PFSK-1 (cell line): ENCODE measurements around the gene PARP3.

ENCODE experiments used
- FOXP2 ChIP-seq: optimal IDR thresholded peaks from 2 replicates; pipeline ENCODE3; 2011; ENCODE audit warnings: borderline replicate concordance, control low read depth, inconsistent platforms; ENCODE audit not compliant: insufficient read depth; ENCODE audit errors: extremely low read length, extremely low read depth
- POLR2AphosphoS5 ChIP-seq: IDR thresholded peaks from 2 replicates; pipeline ENCODE4 v1.6.1; 2012; ENCODE audit warnings: low read depth, mild to moderate bottlenecking, control low read depth, low read length, moderate library complexity
- SIN3A ChIP-seq: IDR thresholded peaks from 2 replicates; pipeline ENCODE4 v1.6.1; 2012; ENCODE audit warnings: mild to moderate bottlenecking, low read length, moderate library complexity, borderline replicate concordance; ENCODE audit not compliant: insufficient read depth
- TAF1 ChIP-seq: IDR thresholded peaks from 2 replicates; pipeline ENCODE4 v1.6.1; 2012; ENCODE audit warnings: low read length, control low read depth, borderline replicate concordance; ENCODE audit not compliant: insufficient read depth
- TF ChIP-seq, protein P1 (sequence below), 2 experiments: IDR thresholded peaks; 2 replicates each; pipeline versions ENCODE4 v1.6.1 to v1.8.0; 2011 to 2012; ENCODE audit warnings: low read depth in 2 of 2, low read length in 2 of 2, control low read depth in 1 of 2, inconsistent platforms in 1 of 2, mild to moderate bottlenecking in 1 of 2, moderate library complexity in 1 of 2; ENCODE audit not compliant: insufficient read depth in 1 of 2

DNA sequence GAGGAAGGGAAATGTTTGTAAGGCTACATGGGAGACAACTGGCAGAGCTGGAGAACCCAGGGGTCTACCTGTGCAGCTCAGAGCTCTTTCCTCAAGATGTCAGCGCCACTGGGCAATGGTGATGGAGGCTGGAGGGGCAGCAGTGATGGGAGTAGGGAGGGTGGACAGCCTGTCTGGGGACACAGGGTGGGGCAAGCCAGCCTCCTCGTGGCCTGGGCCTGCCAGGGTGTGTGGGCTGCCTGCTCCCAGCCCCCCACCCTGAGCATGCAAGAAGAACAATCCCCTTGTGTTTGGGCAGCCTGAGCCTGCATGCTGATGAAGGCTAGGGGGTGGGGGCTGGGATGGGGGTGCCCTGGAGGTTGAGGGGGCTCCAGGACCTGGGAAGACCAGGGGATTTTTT lies 23.9 kb downstream of the PARP3 start:
- TF ChIP-seq POLR2AphosphoS5 (no peak), TAF1 (no peak), FOXP2 (no peak), SIN3A (no peak)
- TF ChIP-seq, protein P1, sequence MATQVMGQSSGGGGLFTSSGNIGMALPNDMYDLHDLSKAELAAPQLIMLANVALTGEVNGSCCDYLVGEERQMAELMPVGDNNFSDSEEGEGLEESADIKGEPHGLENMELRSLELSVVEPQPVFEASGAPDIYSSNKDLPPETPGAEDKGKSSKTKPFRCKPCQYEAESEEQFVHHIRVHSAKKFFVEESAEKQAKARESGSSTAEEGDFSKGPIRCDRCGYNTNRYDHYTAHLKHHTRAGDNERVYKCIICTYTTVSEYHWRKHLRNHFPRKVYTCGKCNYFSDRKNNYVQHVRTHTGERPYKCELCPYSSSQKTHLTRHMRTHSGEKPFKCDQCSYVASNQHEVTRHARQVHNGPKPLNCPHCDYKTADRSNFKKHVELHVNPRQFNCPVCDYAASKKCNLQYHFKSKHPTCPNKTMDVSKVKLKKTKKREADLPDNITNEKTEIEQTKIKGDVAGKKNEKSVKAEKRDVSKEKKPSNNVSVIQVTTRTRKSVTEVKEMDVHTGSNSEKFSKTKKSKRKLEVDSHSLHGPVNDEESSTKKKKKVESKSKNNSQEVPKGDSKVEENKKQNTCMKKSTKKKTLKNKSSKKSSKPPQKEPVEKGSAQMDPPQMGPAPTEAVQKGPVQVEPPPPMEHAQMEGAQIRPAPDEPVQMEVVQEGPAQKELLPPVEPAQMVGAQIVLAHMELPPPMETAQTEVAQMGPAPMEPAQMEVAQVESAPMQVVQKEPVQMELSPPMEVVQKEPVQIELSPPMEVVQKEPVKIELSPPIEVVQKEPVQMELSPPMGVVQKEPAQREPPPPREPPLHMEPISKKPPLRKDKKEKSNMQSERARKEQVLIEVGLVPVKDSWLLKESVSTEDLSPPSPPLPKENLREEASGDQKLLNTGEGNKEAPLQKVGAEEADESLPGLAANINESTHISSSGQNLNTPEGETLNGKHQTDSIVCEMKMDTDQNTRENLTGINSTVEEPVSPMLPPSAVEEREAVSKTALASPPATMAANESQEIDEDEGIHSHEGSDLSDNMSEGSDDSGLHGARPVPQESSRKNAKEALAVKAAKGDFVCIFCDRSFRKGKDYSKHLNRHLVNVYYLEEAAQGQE (IDR thresholded peaks at IDR 0.05; ENCODE audit: insufficient read depth in 1 of 2, low read depth in 2 of 2, low read length in 2 of 2) = no peak
